GM12875 (cell line): ENCODE data around the gene COA3.

Source experiments
- H3K4me3 ChIP-seq: one replicate; pipeline ENCODE4 v1.5.1; 2011; ENCODE audit warnings: low read depth, low read length, control low read depth
- TF ChIP-seq, protein P1 (sequence below): IDR thresholded peaks from 2 replicates; pipeline ENCODE4 v1.5.1; 2011; ENCODE audit warnings: low read depth, mild to moderate bottlenecking, control low read depth, inconsistent platforms, low read length, moderate library complexity, borderline replicate concordance; ENCODE audit not compliant: insufficient read depth

Gene COA3

DNA sequence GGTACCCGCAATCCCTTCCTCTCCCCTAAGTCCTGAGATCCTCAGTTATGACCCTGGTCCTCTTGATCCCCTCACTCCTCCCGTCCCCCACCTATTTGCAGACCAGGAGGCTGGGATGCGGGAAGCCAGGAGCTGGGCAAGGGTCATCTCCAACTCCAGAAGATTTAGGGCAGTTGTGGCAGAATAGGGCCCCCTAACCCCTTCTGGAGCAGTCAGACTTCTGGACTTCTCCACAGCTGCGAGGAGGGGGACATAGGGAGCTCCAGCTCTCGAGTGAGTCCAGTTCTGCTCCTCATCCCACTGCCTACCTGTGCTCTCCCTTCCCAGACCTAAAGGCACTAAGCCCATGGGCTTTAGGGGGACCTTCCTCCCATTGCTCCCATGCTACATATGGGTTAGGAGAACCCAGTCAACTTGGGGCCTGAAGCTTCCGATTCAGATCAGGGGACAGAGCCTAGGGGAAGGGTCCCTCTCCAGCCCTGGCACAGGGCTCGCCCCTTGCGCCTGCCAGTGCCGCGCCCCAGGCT is 16.8 kb downstream of the COA3 start:
- no peak overlapping the region for H3K4me3 ChIP-seq
- TF ChIP-seq, protein P1, sequence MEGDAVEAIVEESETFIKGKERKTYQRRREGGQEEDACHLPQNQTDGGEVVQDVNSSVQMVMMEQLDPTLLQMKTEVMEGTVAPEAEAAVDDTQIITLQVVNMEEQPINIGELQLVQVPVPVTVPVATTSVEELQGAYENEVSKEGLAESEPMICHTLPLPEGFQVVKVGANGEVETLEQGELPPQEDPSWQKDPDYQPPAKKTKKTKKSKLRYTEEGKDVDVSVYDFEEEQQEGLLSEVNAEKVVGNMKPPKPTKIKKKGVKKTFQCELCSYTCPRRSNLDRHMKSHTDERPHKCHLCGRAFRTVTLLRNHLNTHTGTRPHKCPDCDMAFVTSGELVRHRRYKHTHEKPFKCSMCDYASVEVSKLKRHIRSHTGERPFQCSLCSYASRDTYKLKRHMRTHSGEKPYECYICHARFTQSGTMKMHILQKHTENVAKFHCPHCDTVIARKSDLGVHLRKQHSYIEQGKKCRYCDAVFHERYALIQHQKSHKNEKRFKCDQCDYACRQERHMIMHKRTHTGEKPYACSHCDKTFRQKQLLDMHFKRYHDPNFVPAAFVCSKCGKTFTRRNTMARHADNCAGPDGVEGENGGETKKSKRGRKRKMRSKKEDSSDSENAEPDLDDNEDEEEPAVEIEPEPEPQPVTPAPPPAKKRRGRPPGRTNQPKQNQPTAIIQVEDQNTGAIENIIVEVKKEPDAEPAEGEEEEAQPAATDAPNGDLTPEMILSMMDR = no peak

DNA sequence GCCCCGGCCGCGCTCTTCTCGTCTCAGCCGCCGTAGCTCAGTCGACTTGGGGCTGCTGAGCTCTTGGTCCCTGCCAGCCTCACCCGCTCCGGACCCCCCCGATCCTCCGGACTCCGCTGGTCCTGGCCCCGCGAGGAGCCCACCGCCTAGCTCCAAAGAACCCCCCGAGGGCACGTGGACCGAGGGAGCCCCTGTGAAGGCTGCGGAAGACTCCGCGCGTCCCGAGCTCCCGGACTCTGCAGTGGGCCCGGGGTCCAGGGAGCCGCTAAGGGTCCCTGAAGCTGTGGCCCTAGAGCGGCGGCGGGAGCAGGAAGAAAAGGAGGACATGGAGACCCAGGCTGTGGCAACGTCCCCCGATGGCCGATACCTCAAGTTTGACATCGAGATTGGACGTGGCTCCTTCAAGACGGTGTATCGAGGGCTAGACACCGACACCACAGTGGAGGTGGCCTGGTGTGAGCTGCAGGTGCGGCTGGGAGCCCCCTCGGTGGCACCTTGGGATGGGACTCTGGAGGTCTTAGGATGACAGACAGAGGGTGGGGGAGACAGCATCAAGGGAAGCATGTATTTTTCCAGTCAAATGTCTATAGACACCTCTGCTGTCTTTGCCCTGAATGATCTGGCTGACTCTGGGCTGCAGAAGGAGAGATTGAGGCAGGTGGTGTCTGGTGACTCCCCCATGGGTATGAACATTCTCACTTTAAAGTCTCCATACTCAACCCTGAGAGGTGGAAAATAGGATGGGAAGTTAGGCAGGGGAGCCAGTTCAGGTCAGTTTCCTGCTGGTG is 17.5 kb downstream of the COA3 start:
- TF ChIP-seq, protein P1 = no peak
- H3K4me3 ChIP-seq = no peak overlapping the region

DNA sequence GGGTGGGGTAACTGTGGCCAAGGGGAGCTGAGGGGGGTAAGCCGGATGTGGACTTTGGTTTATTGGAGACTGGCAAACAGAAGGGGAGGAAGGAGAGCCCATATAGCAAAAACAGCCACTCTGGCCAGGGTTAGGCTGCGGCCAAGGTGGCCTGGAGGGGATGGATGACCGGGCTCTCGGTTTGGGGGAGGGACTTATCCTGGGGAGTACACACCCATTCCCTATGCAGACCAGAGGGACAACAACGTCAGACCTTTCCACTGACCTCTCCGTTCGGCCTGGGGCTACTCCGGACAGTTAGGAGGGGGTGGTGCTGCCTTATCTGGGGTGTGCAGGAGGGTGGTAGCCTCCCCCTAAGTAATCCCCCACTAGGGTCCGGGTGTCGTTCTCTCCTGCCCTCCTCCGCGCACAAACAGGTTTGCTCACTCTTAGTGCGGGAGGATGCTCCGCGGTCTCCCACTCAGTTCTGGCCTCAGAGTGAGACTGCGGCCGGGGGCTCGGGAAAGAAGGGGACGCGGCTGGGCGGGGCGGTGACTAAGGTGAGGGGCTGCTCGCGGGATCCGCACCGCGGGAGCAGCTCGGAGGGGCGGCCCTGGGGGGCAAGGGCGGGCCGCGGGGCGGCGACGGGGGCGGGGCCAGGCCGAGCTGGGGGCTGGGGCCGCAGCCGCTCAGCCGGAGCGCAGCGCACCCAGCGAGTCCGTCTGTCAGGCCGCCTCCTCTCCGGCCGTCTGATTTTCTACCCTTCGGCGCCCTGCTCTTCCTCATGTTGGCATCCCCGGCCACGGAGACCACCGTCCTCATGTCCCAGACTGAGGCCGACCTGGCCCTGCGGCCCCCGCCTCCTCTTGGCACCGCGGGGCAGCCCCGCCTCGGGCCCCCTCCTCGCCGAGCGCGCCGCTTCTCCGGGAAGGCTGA is 18.3 kb downstream of the COA3 start, which contains the start of gene WNK4:
Gene WNK4, plus strand, starts transcription at position 675 of the 915 bp plus-strand sequence. Its CDS starts 89 bp downstream, at position 764.
- TF ChIP-seq, protein P1 = no peak
- H3K4me3 ChIP-seq = no peak within 1 kb of the TSS

DNA sequence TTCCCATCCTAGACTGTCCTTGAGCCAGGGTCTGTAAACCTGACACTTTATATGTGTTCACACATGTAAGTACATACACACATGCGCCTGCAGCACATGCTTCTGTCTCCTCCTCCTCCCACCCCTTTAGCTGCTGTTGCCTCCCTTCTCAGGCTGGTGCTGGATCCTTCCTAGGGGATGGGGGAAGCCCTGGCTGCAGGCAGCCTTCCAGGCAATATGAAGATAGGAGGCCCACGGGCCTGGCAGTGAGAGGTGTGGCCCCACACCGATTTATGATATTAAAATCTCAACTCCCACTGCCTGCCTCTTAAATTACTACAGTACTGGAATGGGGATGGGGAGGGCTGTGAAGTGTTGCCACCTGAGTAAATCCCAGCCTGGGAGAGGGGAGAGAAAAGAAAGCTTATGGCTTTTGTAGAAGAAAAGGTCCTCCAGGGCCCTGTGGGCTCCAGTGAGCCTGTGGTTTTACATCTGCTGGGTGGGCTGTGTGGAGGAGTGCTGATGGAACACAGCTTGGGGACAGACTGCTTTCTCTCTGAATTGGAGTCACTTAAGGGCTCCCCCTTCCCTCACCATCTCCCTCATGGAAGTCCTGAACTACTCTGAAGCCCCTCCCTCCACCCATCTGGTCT is 19.1 kb downstream of the COA3 start:
- H3K4me3 ChIP-seq = no peak overlapping the region
- TF ChIP-seq, protein P1 = no peak

DNA sequence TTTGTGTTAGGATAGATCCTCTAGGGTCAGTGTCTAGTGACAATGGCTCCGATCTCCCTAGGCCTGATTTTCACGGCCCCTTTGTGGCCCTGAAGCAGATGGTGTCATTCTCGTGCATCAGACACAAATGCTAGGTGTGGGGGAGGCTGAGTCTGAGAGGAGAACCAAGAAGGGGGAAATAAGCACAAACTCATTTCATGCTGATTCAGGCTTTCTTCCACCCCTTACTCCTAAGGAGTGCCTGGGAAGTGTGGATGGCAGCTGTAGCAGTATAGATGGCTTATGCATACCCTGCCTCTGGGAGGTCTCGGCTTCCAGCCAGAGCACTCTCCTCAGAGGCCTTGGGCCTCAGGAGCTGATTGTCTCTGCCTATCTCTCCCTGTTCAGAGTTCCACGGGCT is 19.9 kb downstream of the COA3 start:
- no peak overlapping the region for H3K4me3 ChIP-seq
- TF ChIP-seq, protein P1 = no peak

DNA sequence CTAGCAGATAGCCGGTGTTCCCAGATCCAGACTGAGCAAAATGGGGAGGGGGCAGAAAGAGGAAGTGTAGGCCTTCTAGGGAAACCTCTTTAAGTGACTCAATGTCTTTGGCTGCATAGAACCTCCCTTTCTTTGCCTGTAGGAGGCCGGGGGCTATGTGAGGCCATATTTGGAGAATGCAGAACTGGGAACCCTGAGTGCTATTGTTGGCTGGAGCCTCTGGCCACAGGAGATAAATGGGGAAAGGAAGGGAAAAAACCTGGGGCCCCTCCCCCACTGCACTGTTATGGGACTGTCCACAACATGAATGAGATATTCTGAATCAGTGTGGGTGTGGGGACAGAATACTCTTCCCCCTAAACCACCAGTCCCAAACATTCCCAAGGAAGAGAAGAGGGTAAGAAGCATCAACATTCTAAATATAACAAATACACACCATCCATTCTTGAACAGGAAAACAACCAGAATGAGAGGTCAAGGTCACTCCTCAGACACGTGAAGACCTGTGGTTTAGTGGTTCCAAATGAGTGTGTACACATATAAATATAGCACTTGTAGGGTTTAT is 22.9 kb downstream of the COA3 start:
- TF ChIP-seq, protein P1 = no peak
- no peak overlapping the region for H3K4me3 ChIP-seq
